Measurements from ENCODE around the gene APOBEC4.

APOBEC4 gene

GRCh38 chr1:183653462-183653794 is 312 bp upstream of the APOBEC4 start:
- H3K4me3 ChIP-seq (ENCODE audit: low read depth, low read length) = no peak overlapping the region
- TF ChIP-seq CTCF (IDR thresholded peaks at IDR 0.05; ENCODE audit: low read depth, low read length) = no peak

GRCh38 chr1:183652107-183652506 is 1.0 kb downstream of the APOBEC4 start:
- TF ChIP-seq CTCF (IDR thresholded peaks at IDR 0.05; ENCODE audit: low read depth, low read length) = no peak
- H3K4me3 ChIP-seq (ENCODE audit: low read depth, low read length) = no peak overlapping the region

GRCh38 chr1:183651612-183652011 is 1.5 kb downstream of the APOBEC4 start:
- no peak for TF ChIP-seq CTCF (IDR thresholded peaks at IDR 0.05; ENCODE audit: low read depth, low read length)
- H3K4me3 ChIP-seq (ENCODE audit: low read depth, low read length) = no peak overlapping the region

GRCh38 chr1:183648042-183648441 is 5.1 kb downstream of the APOBEC4 start:
- no peak overlapping the region for H3K4me3 ChIP-seq (ENCODE audit: low read depth, low read length)
- no peak for TF ChIP-seq CTCF (IDR thresholded peaks at IDR 0.05; ENCODE audit: low read depth, low read length)

- no peak for TF ChIP-seq CTCF (IDR thresholded peaks at IDR 0.05; ENCODE audit: low read depth, low read length)
- H3K4me3 ChIP-seq (ENCODE audit: low read depth, low read length) = no peak overlapping the region
These were observed 6.3 kb downstream of the APOBEC4 start for GRCh38 chr1:183646776-183647175.

GRCh38 chr1:183645531-183645930 is 7.6 kb downstream of the APOBEC4 start:
- no peak overlapping the region for H3K4me3 ChIP-seq (ENCODE audit: low read depth, low read length)
- no peak for TF ChIP-seq CTCF (IDR thresholded peaks at IDR 0.05; ENCODE audit: low read depth, low read length)

GRCh38 chr1:183642166-183642565 is 10.9 kb downstream of the APOBEC4 start:
- H3K4me3 ChIP-seq (ENCODE audit: low read depth, low read length) = no peak overlapping the region
- TF ChIP-seq CTCF (IDR thresholded peaks at IDR 0.05; ENCODE audit: low read depth, low read length) = no peak

All from WI38 (cell line).